IMR-90 (cell line): ENCODE measurements around the gene CD6. TPM values are rescaled to one million over a fixed set of nuclear protein-coding genes. Genes with fewer than 3 reads are reported as not detected.

Experiments
- ATAC-seq: fragments of 200-7000 bp; cut with Tn5 transposase; 2 replicates; pipeline ENCODE4 v1.9.1; 2020; ENCODE audit warnings: low read depth, mild to moderate bottlenecking, moderate library complexity
- BruUV-seq: library from RNA; stranded (reverse); fragments of 400-500 nt; replicated peaks from 2 replicates; lab custom pipeline; 2021; lab: Mats Ljungman, UMichigan
- CTCF ChIA-PET: fragments of 300-600 bp; formaldehyde crosslinking; extraction: SDS; loops from one replicate; lab custom pipeline; 2021; ENCODE audit warnings: antibody characterized with exemption; lab: Yijun Ruan, JAX
- POLR2A ChIA-PET: fragments of 300-600 bp; sonication (Branson Sonifier 250); formaldehyde crosslinking; loops from one replicate; lab custom pipeline; 2022; ENCODE audit warnings: antibody characterized with exemption; ENCODE audit not compliant: unreplicated experiment; lab: Charles Lee
- DNase-seq: peaks from one replicate; pipeline ENCODE4 v3.0.0; 2013
- H2AFZ ChIP-seq: replicated peaks from 2 replicates; pipeline ENCODE3; 2013; ENCODE audit warnings: low read length, mild to moderate bottlenecking; ENCODE audit not compliant: poor library complexity
- H2AK5ac ChIP-seq: 2 replicates; pipeline ENCODE4 v1.6.1; 2013; ENCODE audit warnings: low read depth, low read length, inconsistent platforms
- H2AK9ac ChIP-seq: replicated peaks from 2 replicates; pipeline ENCODE3; 2013; ENCODE audit warnings: mild to moderate bottlenecking, low read depth, low read length, moderate library complexity; ENCODE audit not compliant: poor library complexity
- H2BK120ac ChIP-seq: 2 replicates; pipeline ENCODE4 v1.6.1; 2013; ENCODE audit warnings: low read depth, low read length, inconsistent platforms
- H2BK15ac ChIP-seq: 3 replicates; pipeline ENCODE4 v1.6.1; 2013; ENCODE audit warnings: low read depth, low read length, inconsistent platforms
- H2BK20ac ChIP-seq: 2 replicates; pipeline ENCODE4 v1.6.1; 2013; ENCODE audit warnings: low read depth, mild to moderate bottlenecking, inconsistent platforms, low read length, moderate library complexity
- H2BK5ac ChIP-seq: 2 replicates; pipeline ENCODE4 v1.6.1; 2013; ENCODE audit warnings: mild to moderate bottlenecking, low read depth, low read length, inconsistent platforms; ENCODE audit not compliant: poor library complexity, severe bottlenecking
- H3K14ac ChIP-seq: replicated peaks from 2 replicates; pipeline ENCODE4 v1.6.1; 2013; ENCODE audit warnings: low read depth, low read length, inconsistent platforms
- H3K18ac ChIP-seq: 2 replicates; pipeline ENCODE4 v1.6.1; 2013; ENCODE audit warnings: low read depth, low read length, control low read depth
- H3K23ac ChIP-seq: 2 replicates; pipeline ENCODE4 v1.6.1; 2013; ENCODE audit warnings: low read depth, low read length, inconsistent platforms
- H3K27ac ChIP-seq: 2 replicates; pipeline ENCODE4 v1.5.1; 2013; ENCODE audit warnings: mild to moderate bottlenecking, control low read depth, low read length; ENCODE audit not compliant: insufficient read depth
- H3K27me3 ChIP-seq: 2 replicates; pipeline ENCODE4 v1.6.1; 2013; ENCODE audit warnings: low read length; ENCODE audit not compliant: control insufficient read depth, insufficient read depth
- H3K36me3 ChIP-seq: 2 replicates; pipeline ENCODE4 v1.6.1; 2013; ENCODE audit warnings: low read length, mixed read lengths; ENCODE audit not compliant: control insufficient read depth, insufficient read depth
- H3K4ac ChIP-seq: 2 replicates; pipeline ENCODE4 v1.6.1; 2013; ENCODE audit warnings: low read depth, low read length, inconsistent platforms
- H3K4me1 ChIP-seq: 2 replicates; pipeline ENCODE4 v1.6.1; 2013; ENCODE audit warnings: low read length, mixed read lengths; ENCODE audit not compliant: control insufficient read depth, insufficient read depth
- H3K4me2 ChIP-seq: 2 replicates; pipeline ENCODE4 v1.6.1; 2013; ENCODE audit warnings: low read depth, mild to moderate bottlenecking, control low read depth, low read length, moderate library complexity
- H3K4me3 ChIP-seq: 2 replicates; pipeline ENCODE4 v1.5.1; 2013; ENCODE audit warnings: low read depth, mild to moderate bottlenecking, control low read depth, low read length, moderate library complexity; ENCODE audit not compliant: insufficient read depth
- H3K56ac ChIP-seq: 2 replicates; pipeline ENCODE4 v1.6.1; 2013; ENCODE audit warnings: low read length, inconsistent platforms; ENCODE audit not compliant: insufficient read depth; ENCODE audit errors: extremely low read depth
- H3K79me1 ChIP-seq, 2 experiments: 2 replicates each; pipeline ENCODE4 v1.6.1; 2013; ENCODE audit warnings: low read length in 2 of 2, inconsistent platforms in 1 of 2, low read depth in 1 of 2
- H3K9ac ChIP-seq: 2 replicates; pipeline ENCODE4 v1.6.1; 2013; ENCODE audit warnings: low read depth, low read length, control low read depth
- H3K9me1 ChIP-seq: 2 replicates; pipeline ENCODE4 v1.6.1; 2013; ENCODE audit warnings: low read length, inconsistent platforms; ENCODE audit not compliant: insufficient read depth
- H3K9me3 ChIP-seq: 2 replicates; pipeline ENCODE4 v1.6.1; 2013; ENCODE audit warnings: low read length; ENCODE audit not compliant: control insufficient read depth, insufficient read depth
- H4K20me1 ChIP-seq: 2 replicates; pipeline ENCODE4 v1.6.1; 2013; ENCODE audit warnings: low read length, inconsistent platforms; ENCODE audit not compliant: insufficient read depth
- H4K5ac ChIP-seq: 2 replicates; pipeline ENCODE4 v1.6.1; 2013; ENCODE audit warnings: mild to moderate bottlenecking, low read depth, low read length, control low read depth
- H4K8ac ChIP-seq, 2 experiments: 2 replicates each; pipeline ENCODE4 v1.6.1; 2013; ENCODE audit warnings: low read depth in 2 of 2, low read length in 2 of 2, control low read depth in 1 of 2, inconsistent platforms in 1 of 2
- H4K91ac ChIP-seq: 2 replicates; pipeline ENCODE4 v1.6.1; 2013; ENCODE audit warnings: low read depth, low read length, inconsistent platforms; ENCODE audit not compliant: insufficient read depth
- BHLHE40 ChIP-seq: fragments of 150-350 bp; IDR thresholded peaks from 2 replicates; pipeline ENCODE4 v1.6.1; 2016; ENCODE audit warnings: mild to moderate bottlenecking, low read depth, low read length
- CHD1 ChIP-seq: IDR thresholded peaks from 2 replicates; pipeline ENCODE4 v1.6.1; 2012; ENCODE audit warnings: low read depth, low read length, improper control_type of control experiment
- CTCF ChIP-seq: conservative IDR thresholded peaks from 2 replicates; pipeline ENCODE4 v1.5.1; 2012; ENCODE audit warnings: mild to moderate bottlenecking, low read depth, low read length, improper control_type of control experiment
- ELK1 ChIP-seq: fragments of 150-350 bp; IDR thresholded peaks from 2 replicates; pipeline ENCODE4 v1.6.1; 2016; ENCODE audit warnings: low read depth, mild to moderate bottlenecking, low read length, moderate library complexity, borderline replicate concordance
- FOS ChIP-seq: fragments of 150-350 bp; IDR thresholded peaks from 2 replicates; pipeline ENCODE4 v1.6.1; 2016; ENCODE audit warnings: low read depth, low read length
- MAFK ChIP-seq: IDR thresholded peaks from 2 replicates; pipeline ENCODE4 v1.6.1; 2012; ENCODE audit warnings: low read depth, low read length, improper control_type of control experiment
- MAZ ChIP-seq: IDR thresholded peaks from 2 replicates; pipeline ENCODE4 v1.6.1; 2012; ENCODE audit warnings: low read depth, mild to moderate bottlenecking, low read length, improper control_type of control experiment, moderate library complexity, borderline replicate concordance
- MXI1 ChIP-seq: IDR thresholded peaks from 2 replicates; pipeline ENCODE4 v1.6.1; 2012; ENCODE audit warnings: low read depth, mild to moderate bottlenecking, low read length, moderate library complexity, borderline replicate concordance
- RAD21 ChIP-seq: IDR thresholded peaks from 2 replicates; pipeline ENCODE4 v1.6.1; 2012; ENCODE audit warnings: low read length, improper control_type of control experiment
- RFX5 ChIP-seq: IDR thresholded peaks from 2 replicates; pipeline ENCODE4 v1.8.0; 2012; ENCODE audit warnings: low read depth, mild to moderate bottlenecking, low read length, moderate library complexity
- SMC3 ChIP-seq: fragments of 150-350 bp; IDR thresholded peaks from 2 replicates; pipeline ENCODE4 v1.6.1; 2016; ENCODE audit warnings: low read depth, mild to moderate bottlenecking, antibody characterized with exemption, low read length, moderate library complexity
- WGBS, 2 experiments: methylation state at CpG; one replicate each; pipeline versions ENCODE4 v1.1.5 to v1.1.7; 2013; ENCODE audit warnings: missing lambda C conversion rate in 2 of 2; ENCODE audit not compliant: insufficient read length in 1 of 2; ENCODE audit errors: extremely low coverage in 2 of 2; 5-methylcytosine and 5-hydroxymethylcytosine counted together
- dilution Hi-C: fragments of 300-500 bp; cut with HindIII; formaldehyde crosslinking; loops from one replicate; pipeline ENCODE4 v1.14.3; 2018; ENCODE audit warnings: low sequenced_read_pairs; ENCODE audit not compliant: unreplicated experiment
- in situ Hi-C: fragments of 300-500 bp; cut with MboI; formaldehyde crosslinking; loops from 3 replicates; pipeline ENCODE4 v1.14.3; 2019; ENCODE audit warnings: low sequenced_read_pairs, inconsistent platforms, mixed read lengths
- intact Hi-C: fragments of 100-400 bp; cut with micrococcal nuclease; formaldehyde crosslinking; loops from 2 replicates; pipeline ENCODE4 v1.10.0; 2022
- polyA plus RNA-seq, 3 experiments: library from polyadenylated mRNA; depleted of rRNA; stranded (reverse); fragments of >200 nt; gene quantifications; 2 replicates each; pipeline ENCODE4 v1.2.3, GENCODE V29; 2012; ENCODE audit warnings: low replicate concordance in 1 of 3
- total RNA-seq: library from RNA; depleted of rRNA; stranded (reverse); fragments of >200 nt; gene quantifications from 2 replicates; pipeline ENCODE4 v1.2.3, GENCODE V29; 2012

CD6 gene
- total and polyA plus RNA-seq, 2 of the 4 experiments (the other 2 are of a cell fraction) = not detected

GRCh38 chr11:61026121-61027031 lies 54.9 kb downstream of the CD6 start:
- Histone ChIP-seq H3K27me3 (peaks cover 42% of the 10 kb centered on the region), H2AK5ac (no peak overlapping the region), H3K4me2 (no peak overlapping the region), H2AK9ac (no peak overlapping the region), H3K36me3 (no peaks in the 10 kb centered on the region), H3K27ac (no peak overlapping the region), H3K4me1 (no peaks in the 10 kb centered on the region), H4K8ac (no peak overlapping the region), H4K5ac (no peak overlapping the region), H4K20me1 (no peaks in the 10 kb centered on the region), H4K91ac (no peak overlapping the region), H3K56ac (no peak overlapping the region), H2BK5ac (no peak overlapping the region), H2BK15ac (no peak overlapping the region), H2BK120ac (no peak overlapping the region), H3K9me3 (no peaks in the 10 kb centered on the region), H3K4me3 (no peak overlapping the region), H3K18ac (no peak overlapping the region), H3K14ac (no peak overlapping the region), H2BK20ac (no peak overlapping the region), H3K9ac (no peak overlapping the region), H2AFZ (no peak overlapping the region), H3K4ac (no peak overlapping the region), H3K79me1 (no peaks in the 10 kb centered on the region), H3K9me1 (no peaks in the 10 kb centered on the region), H3K23ac (no peak overlapping the region)
- dilution Hi-C loops = no loop called here
- CTCF ChIA-PET = no interaction called here
- DNase-seq (no peak), ATAC-seq (no peak)
- in situ Hi-C loops = no loop called here
- POLR2A ChIA-PET = no interaction called here
- BruUV-seq = no TSS peak
- TF ChIP-seq MAFK (no peak), RFX5 (no peak), MXI1 (no peak), BHLHE40 (no peak), CHD1 (no peak), SMC3 (no peak), CTCF (no peak), MAZ (no peak), ELK1 (no peak), FOS (no peak), RAD21 (no peak)
- 10% methylated on average over 2 of the region's 28 CpGs; no CpG with 5 or more reads in 1 of the 2 experiments for WGBS, 2 experiments
- intact Hi-C loops = no loop called here
